Body of pancreas (tissue), 4 donors: ENCODE measurements around the gene RFXAP. TPM values are rescaled to one million over a fixed set of nuclear protein-coding genes. Genes with fewer than 3 reads are reported as not detected.

ENCODE experiments used
- ATAC-seq: fragments of 150-250 bp; one replicate; pipeline ENCODE4 v1.9.1; 2016
- DNase-seq, 4 donors: peaks; one replicate each; pipeline ENCODE4 v3.0.0-alpha.2; 2019
- H3K27ac ChIP-seq, 4 donors: fragments of 200-600 bp; sonication (generic); 1 replicate in 3 of 4; 2 replicates in 1 of 4; pipeline versions ENCODE4 v1.5.1 to v1.6.1; 2016 to 2019; ENCODE audit warnings: mild to moderate bottlenecking in 1 of 4, mixed read lengths in 1 of 4, moderate library complexity in 1 of 4
- H3K27me3 ChIP-seq, 2 donors: fragments of 200-600 bp; sonication (generic); one replicate each; pipeline ENCODE4 v1.6.0; 2016; ENCODE audit warnings: mild to moderate bottlenecking in 1 of 2
- H3K36me3 ChIP-seq, 2 donors: fragments of 200-600 bp; sonication (generic); replicated peaks in 1 of 2; 2 replicates each; pipeline ENCODE4 v1.5.1; 2016; ENCODE audit warnings: low read depth in 2 of 2; ENCODE audit not compliant: insufficient read depth in 1 of 2
- H3K4me1 ChIP-seq: fragments of 200-600 bp; sonication (generic); one replicate; pipeline ENCODE4 v1.6.0; 2016
- H3K4me3 ChIP-seq, 2 donors: fragments of 200-600 bp; sonication (generic); 1 replicate in 1 of 2; 2 replicates in 1 of 2; pipeline ENCODE4 v1.5.1; 2016 to 2019
- H3K9me3 ChIP-seq, 3 donors: fragments of 200-600 bp; sonication (generic); 1 replicate in 2 of 3; 2 replicates in 1 of 3; pipeline ENCODE4 v1.5.1; 2016
- POLR2A ChIP-seq, 3 donors: fragments of 450-650 bp; IDR thresholded peaks; one replicate each; pipeline ENCODE4 v1.6.1; 2016; ENCODE audit warnings: antibody characterized with exemption in 3 of 3, mild to moderate bottlenecking in 2 of 3
- WGBS, 2 donors: methylation state at CpG; one replicate each; pipeline ENCODE4 v1.1.5; 2017; 5-methylcytosine and 5-hydroxymethylcytosine counted together
- intact Hi-C: fragments of 100-400 bp; cut with DNase I; formaldehyde crosslinking; loops from one replicate; pipeline ENCODE4 v1.15.1; 2023
- total RNA-seq, 2 donors: library from RNA; depleted of rRNA; stranded (reverse); fragments of >200 nt; gene quantifications; one replicate each; pipeline ENCODE4 v1.1.0, GENCODE V29; 2016
- TF ChIP-seq, protein P1 (sequence below), 7 experiments: fragments of 450-650 bp in 4 of 7; fragments of 200-600 bp in 3 of 7; sonication (generic) in 3 of 7; IDR thresholded peaks; one replicate each; pipeline ENCODE4 v1.5.1; 2016 to 2019; ENCODE audit warnings: antibody characterized with exemption in 7 of 7

Gene RFXAP
- total RNA-seq, 2 donors from 2014 or later: 0.33 to 7.0 TPM

DNA sequence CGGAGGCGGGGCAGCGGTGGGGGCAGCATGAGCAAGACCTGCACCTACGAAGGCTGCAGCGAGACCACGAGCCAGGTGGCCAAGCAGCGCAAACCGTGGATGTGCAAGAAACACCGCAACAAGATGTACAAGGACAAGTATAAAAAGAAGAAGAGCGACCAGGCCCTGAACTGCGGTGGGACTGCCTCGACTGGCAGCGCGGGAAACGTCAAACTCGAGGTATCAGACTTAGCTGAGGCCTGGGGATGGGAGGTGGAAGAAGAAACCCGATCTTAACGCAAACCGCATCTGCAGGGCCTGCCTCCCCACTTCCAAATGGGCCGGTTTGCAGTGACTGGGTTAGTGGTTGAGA lies 693 bp downstream of the RFXAP start:
- Histone ChIP-seq H3K27me3 (no peaks in the 10 kb centered on the region), H3K4me3 (peak overlapping the region; percentile 24 to 53), H3K4me1 (peaks cover 34% of the 10 kb centered on the region), H3K36me3 (no peaks in the 10 kb centered on the region), H3K9me3 (no peaks in the 10 kb centered on the region), H3K27ac (peak overlapping the region in 3 of 4 donors; percentile 58 to 73 (median 60))
- DNase-seq (peak in 2 of 4 donors; percentile 29 to 41), ATAC-seq (peak; percentile 6)
- TF ChIP-seq, protein P1, sequence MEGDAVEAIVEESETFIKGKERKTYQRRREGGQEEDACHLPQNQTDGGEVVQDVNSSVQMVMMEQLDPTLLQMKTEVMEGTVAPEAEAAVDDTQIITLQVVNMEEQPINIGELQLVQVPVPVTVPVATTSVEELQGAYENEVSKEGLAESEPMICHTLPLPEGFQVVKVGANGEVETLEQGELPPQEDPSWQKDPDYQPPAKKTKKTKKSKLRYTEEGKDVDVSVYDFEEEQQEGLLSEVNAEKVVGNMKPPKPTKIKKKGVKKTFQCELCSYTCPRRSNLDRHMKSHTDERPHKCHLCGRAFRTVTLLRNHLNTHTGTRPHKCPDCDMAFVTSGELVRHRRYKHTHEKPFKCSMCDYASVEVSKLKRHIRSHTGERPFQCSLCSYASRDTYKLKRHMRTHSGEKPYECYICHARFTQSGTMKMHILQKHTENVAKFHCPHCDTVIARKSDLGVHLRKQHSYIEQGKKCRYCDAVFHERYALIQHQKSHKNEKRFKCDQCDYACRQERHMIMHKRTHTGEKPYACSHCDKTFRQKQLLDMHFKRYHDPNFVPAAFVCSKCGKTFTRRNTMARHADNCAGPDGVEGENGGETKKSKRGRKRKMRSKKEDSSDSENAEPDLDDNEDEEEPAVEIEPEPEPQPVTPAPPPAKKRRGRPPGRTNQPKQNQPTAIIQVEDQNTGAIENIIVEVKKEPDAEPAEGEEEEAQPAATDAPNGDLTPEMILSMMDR (IDR thresholded peaks at IDR 0.05): no peak
- TF ChIP-seq POLR2A (IDR thresholded peaks at IDR 0.05): no peak
- WGBS, 2 donors: 0% methylated on average over 20 of the region's 20 CpGs
- intact Hi-C loops: no loop called here

GRCh38 chr13:36820222-36820621 lies 1.2 kb downstream of the RFXAP start:
- Histone ChIP-seq H3K4me3 (peak overlapping the region in 1 of 2 donors; percentile 53), H3K27me3 (no peaks in the 10 kb centered on the region), H3K9me3 (no peaks in the 10 kb centered on the region), H3K36me3 (no peaks in the 10 kb centered on the region), H3K27ac (no peak overlapping the region), H3K4me1 (peaks cover 39% of the 10 kb centered on the region)
- no peak for DNase-seq
- no peak for TF ChIP-seq POLR2A (IDR thresholded peaks at IDR 0.05)
- TF ChIP-seq, protein P1 (IDR thresholded peaks at IDR 0.05): no peak
- intact Hi-C loops: no loop called here
- WGBS, 2 donors: 52 to 53% methylated on average over 4 of the region's 4 CpGs
- no peak for ATAC-seq

GRCh38 chr13:36822785-36823184 lies 3.8 kb downstream of the RFXAP start:
- no peaks in the 10 kb centered on the region for H3K9me3 ChIP-seq
- 75 to 76% methylated on average over 3 of the region's 3 CpGs for WGBS, 2 donors
- intact Hi-C loops: no loop called here
- H3K36me3 ChIP-seq: no peaks in the 10 kb centered on the region
- H3K4me3 ChIP-seq: no peak overlapping the region
- DNase-seq (no peak), ATAC-seq (no peak)
- H3K4me1 ChIP-seq: peaks cover 39% of the 10 kb centered on the region
- no peaks in the 10 kb centered on the region for H3K27me3 ChIP-seq
- TF ChIP-seq, protein P1 (IDR thresholded peaks at IDR 0.05): no peak
- no peak for TF ChIP-seq POLR2A (IDR thresholded peaks at IDR 0.05)
- H3K27ac ChIP-seq: no peak overlapping the region

DNA sequence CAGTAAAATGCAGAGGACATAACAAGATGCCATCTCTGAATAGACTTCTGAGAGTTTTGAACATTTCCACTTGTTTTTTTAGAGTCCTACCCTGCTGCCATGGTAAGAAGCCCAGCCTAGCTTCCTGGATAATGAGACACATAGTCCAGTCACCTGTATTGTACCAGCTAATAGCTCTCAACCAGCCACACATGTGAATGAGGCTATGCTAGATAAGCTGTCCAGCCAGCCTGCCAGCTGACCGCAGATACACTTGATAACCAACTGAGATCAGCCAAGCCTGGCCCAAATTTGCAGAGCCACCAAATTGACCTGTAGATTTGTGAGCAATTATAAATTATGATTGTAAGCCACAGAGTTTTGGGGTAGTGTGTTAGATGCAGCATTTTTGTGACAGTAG lies 10.7 kb downstream of the RFXAP start:
- no peak overlapping the region for H3K27ac ChIP-seq
- TF ChIP-seq, protein P1 (IDR thresholded peaks at IDR 0.05): no peak
- TF ChIP-seq POLR2A (IDR thresholded peaks at IDR 0.05): no peak
- no peak for ATAC-seq
- H3K27me3 ChIP-seq: no peaks in the 10 kb centered on the region
- H3K4me1 ChIP-seq: peaks cover 5% of the 10 kb centered on the region
- intact Hi-C loops: no loop called here
- peaks cover 0 to 1% of the 10 kb centered on the region in 2 donors for H3K36me3 ChIP-seq
- DNase-seq: no peak
- WGBS, 2 donors: 19 to 33% methylated on average over 1 of the region's 1 CpG
- H3K4me3 ChIP-seq: no peak overlapping the region
- H3K9me3 ChIP-seq: no peaks in the 10 kb centered on the region

DNA sequence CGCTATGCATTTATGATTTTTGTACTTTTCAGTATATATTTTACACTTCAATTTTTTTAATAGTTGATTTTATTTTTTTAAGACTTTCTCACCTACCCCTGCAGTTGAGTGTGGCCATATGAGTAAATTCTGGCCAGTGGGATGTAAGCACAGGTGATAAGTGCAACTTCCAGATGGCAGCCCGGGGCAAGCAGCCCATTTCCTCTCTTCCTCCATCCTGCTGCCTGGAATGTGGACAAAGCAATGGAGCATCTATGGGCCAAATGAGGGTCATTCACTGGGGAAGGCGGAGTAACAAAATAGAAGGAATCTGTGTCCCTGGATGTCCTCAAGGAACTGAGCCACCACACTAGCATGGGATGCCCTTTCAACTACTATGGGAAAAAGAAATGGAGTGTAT lies 12.3 kb downstream of the RFXAP start:
- TF ChIP-seq, protein P1 (IDR thresholded peaks at IDR 0.05): no peak
- TF ChIP-seq POLR2A (IDR thresholded peaks at IDR 0.05): no peak
- H3K4me1 ChIP-seq: no peaks in the 10 kb centered on the region

More for the DNA sequence above, 12.3 kb downstream of the RFXAP start:
- Histone ChIP-seq H3K27me3 (no peaks in the 10 kb centered on the region), H3K36me3 (peaks cover 0 to 1% of the 10 kb centered on the region in 2 donors), H3K27ac (no peak overlapping the region), H3K9me3 (no peaks in the 10 kb centered on the region), H3K4me3 (no peak overlapping the region)
- ATAC-seq: no peak
- no peak for DNase-seq
- 91 to 98% methylated on average over 3 of the region's 3 CpGs for WGBS, 2 donors
- intact Hi-C loops: no loop called here
